ENCODE measurements around the gene GNG13.
"Not testable (repeated sequence)": the region's sequence is repeated elsewhere in the genome, so short reads cannot be mapped to it uniquely, and the experiment has no call there.

GNG13 gene

DNA sequence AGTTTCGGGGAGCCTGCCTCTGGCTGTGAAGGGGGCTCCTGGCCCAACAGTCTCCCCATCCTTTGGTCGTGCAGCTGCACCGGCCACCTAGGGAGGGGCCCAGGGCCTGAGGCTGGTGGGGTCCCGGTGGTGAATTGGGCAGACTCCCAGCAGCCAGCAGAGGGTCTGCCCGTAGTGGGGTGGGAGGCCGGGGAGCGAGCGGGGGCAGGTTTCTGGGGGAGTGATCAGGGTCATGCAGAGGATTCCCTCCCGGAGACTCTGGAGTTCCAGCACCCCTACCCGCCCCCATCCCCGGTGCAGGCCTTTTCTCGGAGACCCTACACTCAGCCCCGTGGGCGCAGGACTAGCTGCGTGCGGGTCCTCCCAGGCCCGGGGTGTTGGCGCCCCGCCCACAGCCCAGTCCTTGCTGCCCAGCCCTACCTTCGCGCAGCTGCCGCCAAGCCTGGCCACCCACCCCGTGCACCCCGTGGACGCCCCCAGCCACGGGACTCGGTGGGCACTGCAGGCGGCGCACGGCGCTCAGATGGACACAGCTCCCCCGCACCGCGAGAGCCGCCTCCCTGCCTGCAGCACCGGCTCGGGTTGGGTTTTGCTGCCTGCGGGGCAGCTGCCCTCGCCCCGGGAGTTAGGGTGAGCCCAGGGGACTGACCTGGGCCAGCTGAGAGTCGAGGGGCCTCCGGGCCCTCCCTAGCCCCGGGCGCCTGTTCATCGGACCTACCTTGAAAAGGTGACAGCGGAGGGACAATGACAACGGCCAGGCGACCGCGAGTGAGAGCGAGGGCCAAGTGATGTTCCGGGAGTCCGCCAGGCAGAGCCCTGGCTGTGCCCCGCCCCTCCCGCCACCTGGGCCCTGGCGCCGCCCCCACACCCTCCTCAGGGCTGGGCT lies at the start of gene GNG13:
Gene GNG13, minus strand, starts transcription at position 787 of the 886 bp plus-strand sequence. CDS start 1,657 bp downstream, outside the sequence.
- no peak for DNase-seq

- DNase-seq, result no peak
These were observed 48.1 kb upstream of the GNG13 start for GRCh38 chr16:848510-849253.

DNA sequence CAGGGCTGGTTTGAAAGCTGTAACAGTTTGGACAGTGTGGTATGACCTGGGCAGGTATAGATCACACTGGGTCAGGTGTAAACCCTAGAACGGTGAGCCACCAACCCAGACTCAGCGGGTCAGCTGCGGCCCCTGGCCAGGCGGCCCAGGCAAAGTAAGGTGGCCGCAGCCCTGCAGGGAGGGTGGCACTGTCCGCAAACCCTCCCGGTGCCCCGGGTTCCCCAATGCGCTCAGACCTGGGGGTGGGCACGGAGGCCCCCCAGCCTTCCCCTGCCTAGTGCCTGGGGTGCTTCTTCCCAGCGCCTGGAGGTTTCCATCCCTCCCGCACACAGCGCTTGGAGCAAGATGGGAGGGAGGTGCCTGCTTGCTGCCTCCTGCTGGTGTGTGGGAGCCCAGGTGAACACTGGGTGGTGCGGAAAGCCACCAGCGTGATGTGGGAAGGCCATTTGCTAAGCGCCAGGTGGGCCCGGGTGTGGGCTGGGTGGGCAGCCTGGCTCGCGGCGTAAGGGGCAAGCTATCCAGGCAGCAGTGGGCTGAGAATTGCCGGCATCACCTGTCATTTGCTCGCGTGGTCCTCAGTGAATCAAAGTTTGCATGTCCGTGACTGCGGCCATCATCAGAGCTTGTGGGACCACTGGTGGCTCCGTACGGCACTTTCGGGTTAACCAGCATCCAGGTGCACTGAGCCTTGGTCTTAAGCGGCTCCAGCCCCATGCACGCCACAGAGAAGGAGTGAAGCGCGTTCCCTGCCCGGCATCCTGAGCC lies 47.3 kb upstream of the GNG13 start:
- no peak for DNase-seq

DNA sequence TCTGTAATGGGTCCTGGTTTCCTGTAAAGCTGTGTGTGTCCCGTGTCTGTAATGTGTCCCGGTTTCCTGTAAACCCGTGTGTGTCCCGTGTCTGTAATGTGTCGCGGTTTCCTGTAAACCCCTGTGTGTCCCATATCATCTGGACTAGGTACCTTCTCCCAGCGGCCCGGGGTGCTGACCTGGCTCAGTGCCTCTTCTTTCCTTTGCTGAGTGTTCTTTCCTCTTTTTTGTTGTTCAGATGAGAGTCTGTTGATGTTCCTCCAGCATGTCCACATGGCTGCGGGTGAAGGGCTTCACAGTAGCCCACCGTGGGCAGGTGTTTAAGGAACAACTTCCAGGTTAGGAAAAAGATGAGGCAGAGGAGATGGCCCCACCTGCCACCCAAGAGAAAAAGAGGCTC lies 46.6 kb upstream of the GNG13 start:
- DNase-seq, result no peak

DNA sequence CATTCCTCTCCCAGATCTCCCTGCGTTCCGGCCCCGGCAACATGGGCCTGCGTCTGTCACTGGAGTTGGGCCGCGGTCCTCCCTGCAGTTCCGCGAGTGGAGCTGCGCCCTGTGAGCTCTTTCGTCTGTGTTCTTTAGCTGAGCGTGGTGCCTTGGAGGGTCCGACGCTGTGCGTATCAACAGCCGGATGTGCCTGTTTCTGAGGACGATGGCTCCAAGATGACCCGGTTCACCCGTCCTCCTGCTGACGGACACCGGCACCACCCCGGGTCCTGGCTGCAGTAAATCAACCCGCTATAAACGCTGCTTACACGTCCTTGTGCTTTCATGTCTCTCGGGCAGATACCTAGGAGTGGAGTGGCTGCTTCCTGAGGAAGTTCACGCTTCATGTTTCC lies 44.8 kb upstream of the GNG13 start:
- DNase-seq, result no peak

DNA sequence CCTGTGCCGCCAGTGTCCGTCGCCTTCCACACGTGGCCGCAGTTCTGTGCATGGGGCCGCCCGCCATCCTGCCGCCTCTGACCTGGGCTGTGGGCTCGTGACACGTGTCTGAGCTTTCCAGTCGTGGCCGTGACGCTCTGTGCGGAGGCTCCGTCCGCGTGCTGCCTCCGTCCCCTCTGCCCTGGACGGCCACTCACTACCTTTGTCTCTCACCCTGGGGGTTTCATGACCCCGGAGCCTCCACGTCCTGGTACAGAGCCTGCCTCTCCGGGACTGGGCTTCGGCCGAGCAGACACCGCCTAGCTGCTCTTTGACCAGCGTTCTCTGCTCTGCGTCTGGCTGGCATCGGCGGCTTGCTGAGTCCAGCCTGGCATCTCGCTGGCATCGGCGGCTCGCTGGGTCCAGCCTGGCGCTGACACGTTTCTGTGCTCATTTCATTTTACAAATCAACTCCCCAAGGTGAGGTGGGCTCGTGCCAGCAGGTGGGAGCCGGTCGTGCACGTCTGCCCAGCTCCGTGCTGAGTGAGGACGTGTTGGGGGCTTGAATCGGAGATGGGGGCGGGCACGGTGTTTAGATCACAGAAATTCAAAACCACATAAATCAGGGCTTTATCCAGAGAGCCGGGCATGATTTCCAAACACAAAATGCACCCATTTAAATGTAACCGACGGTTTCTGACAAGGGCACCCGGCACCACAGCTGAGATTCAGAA lies 44.3 kb upstream of the GNG13 start:
- DNase-seq, result no peak

- DNase-seq, result no peak
These were observed 43.2 kb upstream of the GNG13 start for GRCh38 chr16:843771-844170.

DNA sequence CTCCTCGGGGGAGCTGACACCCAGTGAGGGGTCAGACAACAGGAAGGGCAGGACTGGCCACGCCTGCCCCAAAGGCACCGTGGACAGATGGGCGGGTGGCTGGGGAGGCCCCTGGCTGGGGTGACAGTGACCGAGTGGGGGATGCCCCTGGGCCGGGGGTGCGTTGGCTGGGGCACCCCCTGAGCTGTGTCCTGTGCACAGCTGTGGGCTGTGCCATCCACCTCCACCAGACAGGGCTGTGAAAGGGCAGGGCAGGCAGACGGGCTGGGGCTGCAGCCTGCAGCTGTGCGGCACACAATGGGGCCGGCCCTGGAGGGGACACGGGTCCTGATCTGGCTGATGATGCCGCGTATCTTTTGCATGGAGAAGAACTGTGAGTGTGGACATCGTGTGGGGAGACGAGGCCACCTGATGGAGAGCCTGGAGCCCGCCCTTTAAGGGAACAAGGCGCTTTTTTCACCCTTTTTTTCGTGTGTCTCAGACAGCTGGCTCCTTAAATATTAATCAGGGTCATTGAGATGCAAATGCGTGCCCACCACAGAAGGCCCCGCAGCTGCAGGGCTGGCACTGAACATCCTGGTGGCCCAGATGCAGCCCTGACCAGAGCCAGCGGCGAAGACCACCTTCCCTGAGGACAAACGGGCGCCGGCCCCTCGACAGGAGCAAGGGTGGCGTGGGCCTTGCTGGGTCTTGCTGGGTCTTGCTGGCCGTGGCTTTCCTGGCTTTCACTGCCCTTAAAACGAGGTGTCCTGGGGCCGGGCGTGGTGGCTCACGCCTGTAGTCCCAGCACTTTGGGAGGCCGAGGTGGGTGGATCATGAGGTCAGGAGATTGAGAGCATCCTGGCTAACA lies 42.4 kb upstream of the GNG13 start:
- DNase-seq, result no peak

DNA sequence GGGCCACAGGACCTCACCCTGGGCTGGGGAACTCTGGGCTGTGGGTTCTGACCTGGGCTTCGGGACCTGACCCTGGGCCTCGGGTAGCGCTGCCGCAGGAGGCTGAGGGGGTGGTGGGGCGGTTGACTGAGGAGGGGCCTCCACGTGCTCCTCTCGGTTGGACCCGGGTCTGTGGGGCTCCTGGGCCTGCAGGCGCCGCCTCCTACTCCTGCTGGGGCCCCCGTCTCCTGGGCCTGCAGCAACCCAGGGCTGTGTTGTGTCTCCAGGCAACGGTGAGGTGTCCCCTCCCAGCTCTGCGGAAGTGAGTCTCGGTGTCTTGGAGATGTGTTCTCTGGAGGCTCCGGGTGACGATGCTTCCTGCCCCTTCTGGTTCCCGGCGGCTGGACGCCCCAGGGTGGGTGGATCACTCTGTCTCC lies 41.5 kb upstream of the GNG13 start:
- no peak for DNase-seq

DNA sequence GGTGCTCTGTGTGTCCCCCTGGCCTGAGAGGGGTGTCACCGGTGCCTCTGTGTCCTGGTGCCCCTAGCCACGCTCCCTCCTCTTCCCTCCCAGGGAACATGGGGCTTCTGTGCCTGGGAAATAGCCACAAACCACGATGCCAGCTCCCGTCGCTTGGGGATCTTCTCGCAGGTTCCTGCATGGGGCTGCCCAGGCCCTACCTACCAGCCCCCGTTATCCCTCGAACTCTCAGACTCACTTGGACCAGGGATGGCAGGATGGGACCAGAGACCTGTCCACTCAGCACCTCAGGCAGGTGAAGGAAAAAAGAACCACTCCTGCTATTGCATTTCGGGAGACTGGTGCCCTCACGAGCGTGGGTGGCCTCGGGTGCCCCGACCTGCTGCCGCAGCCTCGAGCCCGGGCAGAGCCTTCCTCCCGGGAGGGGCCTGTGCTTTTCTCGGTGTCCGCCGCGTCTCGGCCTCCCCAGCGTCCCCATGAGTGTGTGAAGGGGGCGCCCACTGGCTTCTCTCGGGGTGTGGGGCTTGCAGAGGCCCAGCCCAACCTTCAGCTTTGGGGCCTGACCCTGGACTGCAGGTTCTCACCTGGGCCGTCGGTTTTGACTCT lies 41.0 kb upstream of the GNG13 start:
- DNase-seq, result no peak

DNA sequence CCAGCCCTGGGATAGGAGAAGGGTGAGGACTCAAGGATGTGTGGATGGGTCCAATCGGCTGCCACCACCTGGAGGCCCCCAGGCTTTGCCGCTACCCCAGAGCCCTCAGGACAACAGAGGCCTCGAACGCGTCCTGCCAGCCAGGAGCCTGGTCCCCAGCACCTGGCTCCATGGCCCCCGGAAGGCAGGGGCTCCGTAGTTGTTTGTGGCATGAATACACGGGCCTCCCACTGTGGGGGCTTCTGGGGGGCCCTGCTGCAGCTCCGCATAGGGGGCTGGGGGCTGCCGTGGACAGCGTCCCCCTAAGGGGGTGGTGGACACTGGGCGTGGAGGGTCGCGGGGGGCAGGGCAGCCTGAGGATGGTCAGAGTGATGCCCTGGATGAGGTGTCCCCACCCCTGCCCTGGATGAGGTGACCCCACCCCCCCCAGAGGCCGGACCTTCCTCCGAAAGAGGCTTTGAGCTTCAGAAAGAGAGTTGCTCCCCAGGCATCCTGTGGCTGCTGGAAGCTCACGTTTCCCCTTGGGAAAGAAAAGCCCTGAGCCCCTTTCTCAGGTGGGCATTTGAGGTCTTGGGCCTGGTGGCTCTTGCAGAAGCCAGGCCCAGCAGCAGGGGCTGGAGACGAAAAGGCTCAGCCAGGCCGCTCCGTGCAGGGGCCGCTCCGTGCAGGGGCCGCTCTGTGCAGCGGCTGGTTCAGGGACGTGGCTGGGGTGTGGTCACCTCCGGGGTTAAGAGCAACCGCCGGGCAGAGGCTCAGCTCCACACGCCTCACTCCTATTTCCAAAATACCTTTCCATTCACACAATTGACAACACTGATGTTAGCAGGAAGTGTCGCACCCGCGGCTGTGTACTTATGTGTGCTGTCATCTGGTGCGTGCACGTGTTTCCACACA lies 40.3 kb upstream of the GNG13 start:
- no peak for DNase-seq

DNA sequence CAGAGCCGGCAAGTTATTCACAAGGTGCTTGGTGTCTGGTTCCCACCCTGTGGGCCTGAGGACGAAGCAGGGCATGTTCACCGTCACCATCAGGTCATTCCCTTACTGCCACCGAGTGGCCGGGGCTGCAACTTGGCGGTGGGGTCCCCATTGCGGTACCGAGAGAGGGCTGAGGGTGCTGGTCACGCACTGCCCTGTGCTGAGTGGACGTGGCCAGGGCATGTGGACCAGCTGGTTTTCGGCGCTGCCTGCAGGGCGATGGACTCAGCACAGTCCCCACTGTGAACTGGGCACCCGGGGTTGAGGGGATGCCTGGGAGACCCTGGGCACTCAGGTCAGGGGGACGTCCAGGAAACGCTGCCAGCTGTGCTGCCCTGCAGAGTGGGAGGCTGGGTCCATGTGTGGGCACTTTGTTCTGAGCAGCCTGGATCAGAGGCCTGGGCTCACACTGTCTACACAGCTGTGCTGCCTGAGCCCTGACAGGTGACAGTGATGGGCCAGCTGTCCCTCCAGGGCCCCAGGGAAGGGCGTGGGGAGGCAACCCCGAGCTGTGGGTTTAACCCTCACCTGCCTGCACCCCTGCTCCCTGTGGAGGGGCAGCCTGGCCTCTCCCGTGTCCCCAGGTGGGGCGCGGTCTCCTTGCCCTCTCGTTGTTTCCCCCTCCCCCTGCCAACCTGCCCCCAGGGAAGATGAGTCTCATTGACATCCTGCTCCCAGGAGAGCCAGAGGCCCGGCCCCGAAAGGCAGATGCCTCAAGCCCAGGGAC lies 39.3 kb upstream of the GNG13 start:
- no peak for DNase-seq

DNA sequence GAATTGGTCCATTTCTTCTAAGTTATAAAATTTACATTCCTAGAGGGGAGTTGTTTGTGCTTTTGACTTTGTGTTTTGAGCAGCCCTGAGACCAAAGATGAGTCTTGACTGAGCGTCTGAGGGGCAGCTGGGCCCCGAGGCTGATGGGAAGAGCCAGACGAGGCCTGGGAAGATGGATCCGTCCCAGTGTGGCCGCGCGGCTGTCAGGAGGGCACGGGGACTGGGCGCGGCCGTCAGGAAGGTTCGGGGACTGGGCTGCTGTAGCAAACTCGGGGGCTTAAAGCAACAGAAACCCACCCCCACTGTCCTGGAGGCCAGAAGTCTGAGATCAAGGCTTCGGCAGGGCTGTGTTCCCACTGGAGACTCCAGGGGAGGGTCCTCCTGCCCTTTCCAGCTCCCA lies 38.2 kb upstream of the GNG13 start:
- no peak for DNase-seq

DNA sequence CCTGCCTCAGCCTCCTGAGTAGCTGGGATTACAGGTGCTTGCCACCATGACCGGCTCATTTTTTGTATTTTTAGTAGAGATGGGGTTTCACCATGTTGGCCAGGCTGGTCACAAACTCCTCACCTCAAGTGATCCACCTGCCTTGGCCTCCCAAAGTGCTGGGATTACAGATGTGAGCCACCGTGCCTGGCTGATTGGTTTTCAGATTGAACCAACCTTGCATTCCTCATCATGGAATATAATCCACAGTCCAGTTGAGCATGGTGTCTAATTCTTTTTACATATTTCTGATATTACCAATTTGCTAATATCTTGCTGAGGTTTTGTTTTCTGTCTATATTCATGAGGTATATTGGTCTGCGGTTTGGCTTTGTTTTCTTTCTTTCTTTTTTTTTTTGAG lies 36.3 kb upstream of the GNG13 start:
- DNase-seq, result not testable (repeated sequence)

GRCh38 chr16:836221-836620 lies 35.7 kb upstream of the GNG13 start:
- no peak for DNase-seq

GRCh38 chr16:835373-835772 lies 34.8 kb upstream of the GNG13 start:
- no peak for DNase-seq

GRCh38 chr16:833411-833810 lies 32.9 kb upstream of the GNG13 start:
- DNase-seq, result no peak

DNA sequence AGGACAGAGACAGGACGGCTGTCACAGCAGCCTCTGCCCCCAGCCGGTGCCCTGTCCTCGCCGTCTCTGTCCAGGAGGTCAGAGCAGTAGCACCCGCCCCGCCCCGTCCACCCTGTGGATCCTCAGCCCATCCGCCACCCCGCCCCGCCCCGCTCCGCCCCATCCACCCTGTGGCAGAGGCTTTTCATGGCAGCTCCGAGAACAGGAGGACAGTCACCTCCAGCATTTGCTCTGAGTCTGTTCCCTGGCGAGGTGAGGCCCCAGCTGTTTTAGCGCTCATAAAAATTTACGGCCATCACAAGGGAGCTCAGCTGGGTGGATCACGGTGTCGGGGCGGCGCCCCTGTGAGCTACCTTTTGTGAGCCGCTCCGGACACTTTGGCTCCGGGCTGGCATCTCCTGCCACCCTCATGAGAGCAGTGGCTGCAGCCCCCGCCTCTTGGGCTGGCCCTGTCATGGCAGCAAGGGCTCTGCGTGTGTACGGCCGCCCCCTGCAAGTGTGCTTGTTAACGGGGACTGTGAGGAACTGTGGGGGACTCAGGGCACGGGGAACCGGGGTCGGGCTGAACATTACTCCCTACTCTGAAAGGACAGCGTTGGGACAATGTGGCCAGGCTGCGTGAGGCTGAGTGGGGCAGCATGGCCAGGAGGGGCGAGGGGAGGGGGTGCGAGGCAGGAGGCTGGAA lies 32.3 kb upstream of the GNG13 start:
- no peak for DNase-seq
